ENCODE measurements around the gene GABRA4. TPM values are rescaled to one million over a fixed set of nuclear protein-coding genes. Genes with fewer than 3 reads are reported as not detected.

Gene GABRA4
- total RNA-seq, 4 donors from 2014 or later: 0.08 TPM; not detected in 3

- Histone ChIP-seq H3K27me3 (no peaks in the 10 kb centered on the region), H3K36me3 (no peaks in the 10 kb centered on the region), H3K4me3 (replicated peaks in 1 of 3) (no peak overlapping the region), H3K27ac (no peak overlapping the region), H3K9me3 (no peaks in the 10 kb centered on the region), H3K4me1 (no peaks in the 10 kb centered on the region)
- intact Hi-C loops (cut with DNase I): no loop called here
- no peak for DNase-seq
- WGBS, 2 donors: 67 to 70% methylated on average over 1 of the region's 1 CpG
- no peak for TF ChIP-seq POLR2A (IDR thresholded peaks at IDR 0.05)
These were observed 118.6 kb downstream of the GABRA4 start for GRCh38 chr4:46874811-46875210.

GRCh38 chr4:46870411-46870810 is 123.0 kb downstream of the GABRA4 start:
- H3K9me3 ChIP-seq: no peaks in the 10 kb centered on the region
- H3K4me1 ChIP-seq: no peaks in the 10 kb centered on the region
- TF ChIP-seq POLR2A (IDR thresholded peaks at IDR 0.05) (no peak), CTCF (IDR thresholded peaks at IDR 0.05) (no peak)
- H3K36me3 ChIP-seq: no peaks in the 10 kb centered on the region
- DNase-seq: no peak
- whole genome bisulfite sequencing, 2 donors: 65 to 70% methylated on average over 2 of the region's 2 CpGs
- intact Hi-C loops (cut with DNase I): no loop called here
- no peak overlapping the region for H3K4me3 ChIP-seq (replicated peaks in 1 of 3)
- no peak overlapping the region for H3K27ac ChIP-seq
- no peaks in the 10 kb centered on the region for H3K27me3 ChIP-seq

Other genes with a start within 250 kb of the GABRA4 start
- gene COX7B2, start 84.3 kb downstream of the GABRA4 start, total RNA-seq: not detected
- under 1 TPM in 1 of 4 donors, not detected in 3; 0.24 TPM for gene GABRB1, start 38.0 kb upstream of the GABRA4 start, total RNA-seq